HG03558 (cell line): Measurements from ENCODE around the gene MYOCOS.

Source experiments
- ATAC-seq: cut with Tn5 transposase; IDR thresholded peaks from one replicate; pipeline ENCODE4 v1.9.1; 2021; ENCODE audit warnings: moderate number of reproducible peaks; ENCODE audit not compliant: unreplicated experiment; ENCODE audit errors: extremely low read depth

Gene MYOCOS

DNA sequence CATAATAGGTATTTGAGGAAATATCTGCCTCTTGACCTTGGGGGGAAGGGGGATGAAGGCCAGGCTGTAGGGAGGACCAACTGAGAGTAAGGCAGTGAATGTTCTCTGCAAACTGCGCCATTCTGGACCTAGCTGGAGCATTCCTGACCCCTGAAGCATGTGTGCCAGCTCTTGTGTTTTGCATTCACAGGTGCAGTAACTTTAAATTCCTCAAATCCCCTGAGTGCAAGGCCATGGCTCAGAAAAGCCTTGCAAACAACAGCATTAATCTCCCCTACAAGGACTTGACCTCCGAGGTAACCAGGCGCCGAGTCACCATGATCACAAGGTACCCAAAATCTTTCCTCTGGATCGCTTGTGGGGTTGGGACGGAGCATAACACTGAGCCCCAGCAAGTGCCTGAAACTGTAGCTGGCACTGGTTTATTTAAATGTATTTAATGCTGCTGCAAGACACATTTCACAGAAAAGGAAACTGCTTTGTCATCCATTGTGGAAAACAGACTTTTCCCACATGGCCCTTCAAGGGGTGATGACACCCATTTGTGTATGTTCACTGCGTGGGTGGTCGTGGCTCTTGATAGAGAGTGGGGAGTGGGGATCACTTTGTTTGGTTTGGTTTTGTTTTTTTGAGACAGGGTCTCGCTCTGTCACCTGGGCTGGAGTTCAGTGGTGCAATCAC lies 1.7 kb downstream of the MYOCOS start:
- ATAC-seq = no peak

- no peak for ATAC-seq
Measured at GRCh38 chr1:171625225-171625624, 3.2 kb downstream of the MYOCOS start.

DNA sequence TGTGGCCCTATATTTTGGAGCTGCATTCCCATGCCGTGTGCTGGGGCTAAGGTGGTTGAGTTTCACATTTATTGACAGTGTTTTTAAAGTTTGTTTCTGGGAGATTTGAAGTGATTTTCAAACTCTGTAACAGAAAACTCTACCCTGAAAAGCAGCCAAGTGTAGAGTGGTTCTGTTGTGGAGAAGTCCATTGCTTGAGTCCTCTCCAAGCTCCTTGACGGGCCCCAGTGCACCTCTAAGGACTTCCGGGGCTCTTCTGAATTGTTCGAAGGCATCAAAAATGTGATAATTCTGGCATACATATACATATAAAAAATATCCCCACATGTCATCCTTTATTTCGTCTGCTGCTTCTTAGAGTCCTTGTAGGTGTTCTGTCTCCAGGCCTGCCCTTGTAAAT lies 5.0 kb downstream of the MYOCOS start:
- ATAC-seq = no peak

DNA sequence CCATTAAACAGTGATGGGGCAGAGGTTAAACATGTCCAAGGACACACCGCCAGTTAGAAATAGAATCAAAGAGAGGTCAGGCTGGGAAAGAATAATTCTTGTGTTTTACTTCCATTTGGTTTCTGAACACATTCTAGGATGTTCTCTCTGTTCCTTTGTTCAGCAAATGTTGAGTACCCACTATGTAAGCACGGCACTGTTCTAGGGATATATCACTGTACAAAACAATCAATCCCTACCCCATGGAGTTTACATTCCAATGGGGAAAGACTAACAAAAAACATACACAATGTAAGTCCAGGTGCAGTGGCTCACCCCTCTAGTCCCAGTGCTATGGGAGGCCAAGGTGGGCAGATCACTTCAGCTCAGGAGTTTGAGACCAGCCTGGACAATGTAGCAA lies 6.2 kb downstream of the MYOCOS start:
- ATAC-seq = no peak

GRCh38 chr1:171635661-171636060 lies 13.6 kb downstream of the MYOCOS start:
- ATAC-seq = no peak

DNA sequence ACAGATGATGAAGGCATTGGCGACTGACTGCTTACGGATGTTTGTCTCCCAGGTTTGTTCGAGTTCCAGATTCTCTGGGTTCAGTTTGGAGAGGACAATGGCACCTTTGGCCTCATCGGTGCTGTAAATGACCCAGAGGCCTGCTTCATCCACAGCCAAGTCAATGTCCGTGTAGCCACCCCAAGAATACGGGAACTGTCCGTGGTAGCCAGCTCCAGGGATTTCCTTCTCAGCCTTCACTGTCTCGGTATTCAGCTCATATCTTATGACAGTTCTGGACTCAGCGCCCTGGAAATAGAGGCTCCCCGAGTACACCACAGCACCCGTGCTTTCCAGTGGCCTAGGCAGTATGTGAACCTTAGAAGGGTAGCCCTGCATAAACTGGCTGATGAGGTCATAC lies 14.1 kb downstream of the MYOCOS start:
- ATAC-seq = no peak

DNA sequence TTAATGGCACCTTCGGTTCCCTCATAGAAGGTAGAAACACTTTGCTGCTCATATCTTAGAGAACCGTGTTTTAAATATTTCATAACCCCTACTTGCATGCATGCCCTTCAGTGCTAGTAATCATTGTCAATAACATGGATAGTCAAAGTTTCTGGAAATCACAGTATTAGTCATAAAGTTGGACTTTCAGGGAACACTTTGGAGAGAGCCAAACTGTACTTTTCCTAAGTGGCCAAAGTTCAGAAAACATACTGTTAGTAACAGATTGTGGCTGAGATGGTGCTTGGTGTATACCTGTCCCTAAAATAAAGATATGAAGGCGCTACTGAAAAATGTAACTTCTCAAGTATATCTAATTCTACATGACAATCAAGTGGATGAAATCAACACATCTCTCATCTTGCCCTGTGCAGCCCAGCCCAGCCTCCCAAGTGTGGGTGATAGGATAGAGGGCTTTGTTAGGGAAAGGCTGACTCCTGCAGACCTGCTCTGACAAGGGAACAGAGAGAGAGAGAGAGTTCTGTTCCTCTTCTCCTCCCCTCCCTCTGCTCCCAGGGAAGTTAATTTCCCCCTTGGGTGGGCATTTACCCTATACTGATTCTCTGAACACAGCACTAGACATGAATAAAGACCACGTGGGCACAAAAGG lies 16.0 kb downstream of the MYOCOS start:
- ATAC-seq = no peak

- ATAC-seq = no peak
Measured at GRCh38 chr1:171640225-171640624, 18.2 kb downstream of the MYOCOS start.

- no peak for ATAC-seq
Measured at GRCh38 chr1:171641076-171641864, 19.2 kb downstream of the MYOCOS start.

- ATAC-seq = no peak
Measured at GRCh38 chr1:171642197-171642596, 20.2 kb downstream of the MYOCOS start.

GRCh38 chr1:171643156-171643555 lies 21.1 kb downstream of the MYOCOS start:
- ATAC-seq = no peak

DNA sequence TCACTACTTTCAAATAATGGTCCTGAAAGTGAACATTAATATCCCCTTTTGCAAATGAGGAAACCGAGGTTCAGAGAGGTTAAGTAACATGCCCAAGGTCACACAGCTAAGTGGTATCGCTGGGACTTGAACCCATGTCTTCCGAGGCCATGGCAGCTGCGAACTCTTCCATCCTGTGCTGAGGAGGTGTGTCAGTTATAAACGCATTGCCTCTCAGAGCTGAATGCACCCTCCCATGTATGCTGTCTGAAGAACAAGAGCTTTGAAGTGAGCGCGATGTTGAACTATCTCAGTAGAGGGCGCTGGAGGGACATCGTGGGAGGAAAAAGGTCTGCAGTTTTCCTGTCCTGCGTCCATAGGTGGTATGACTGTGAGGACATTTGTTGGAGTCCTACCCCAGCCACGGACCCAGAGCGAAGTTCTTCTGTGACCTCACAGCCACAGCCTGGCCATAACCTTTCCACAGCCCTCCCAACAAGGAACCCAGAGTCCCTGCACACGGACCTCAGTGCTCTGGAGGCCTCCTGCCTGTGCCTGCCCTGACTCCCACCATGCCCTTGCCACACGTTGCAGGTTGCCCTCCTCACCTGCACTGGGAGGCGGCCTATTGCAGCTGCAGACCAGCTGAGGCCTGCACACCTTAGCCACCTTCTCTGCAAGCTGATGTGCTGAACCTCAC lies 22.9 kb downstream of the MYOCOS start:
- ATAC-seq = no peak

DNA sequence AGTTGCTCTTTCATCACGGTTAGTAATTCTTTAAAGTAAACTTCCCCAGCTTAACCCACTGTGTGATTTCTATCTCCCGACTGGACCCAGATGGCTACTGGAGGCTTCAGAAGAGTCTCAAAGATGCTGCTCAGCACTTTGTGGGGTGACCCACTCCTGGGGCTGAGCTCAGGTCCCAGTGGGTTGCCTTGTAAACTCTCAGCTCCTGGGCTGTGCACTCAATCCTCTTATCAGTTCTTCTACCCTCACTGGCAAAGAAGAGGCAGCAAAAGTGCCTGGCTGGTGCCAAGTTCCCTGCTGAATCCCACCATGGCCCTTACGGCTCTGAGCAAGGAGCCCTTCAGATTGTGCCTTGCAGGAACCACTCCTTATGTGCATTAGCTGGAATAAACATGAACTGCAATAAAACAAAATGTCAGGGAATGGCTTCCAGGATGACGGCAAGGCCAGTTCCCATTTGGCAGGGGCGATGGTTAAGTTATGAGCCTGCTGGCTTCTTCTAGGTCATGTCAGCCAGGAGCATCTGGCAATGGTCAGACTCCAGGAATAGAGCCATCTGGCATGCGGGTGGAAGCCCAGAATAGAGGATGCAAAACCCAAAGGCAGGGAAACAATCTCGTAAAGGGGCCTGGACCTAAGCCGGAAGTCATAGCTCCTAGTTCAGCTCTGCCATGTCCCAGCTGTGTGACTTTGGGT lies 23.7 kb downstream of the MYOCOS start:
- ATAC-seq = no peak

- no peak for ATAC-seq
Measured at GRCh38 chr1:171646249-171646560, 24.2 kb downstream of the MYOCOS start.

DNA sequence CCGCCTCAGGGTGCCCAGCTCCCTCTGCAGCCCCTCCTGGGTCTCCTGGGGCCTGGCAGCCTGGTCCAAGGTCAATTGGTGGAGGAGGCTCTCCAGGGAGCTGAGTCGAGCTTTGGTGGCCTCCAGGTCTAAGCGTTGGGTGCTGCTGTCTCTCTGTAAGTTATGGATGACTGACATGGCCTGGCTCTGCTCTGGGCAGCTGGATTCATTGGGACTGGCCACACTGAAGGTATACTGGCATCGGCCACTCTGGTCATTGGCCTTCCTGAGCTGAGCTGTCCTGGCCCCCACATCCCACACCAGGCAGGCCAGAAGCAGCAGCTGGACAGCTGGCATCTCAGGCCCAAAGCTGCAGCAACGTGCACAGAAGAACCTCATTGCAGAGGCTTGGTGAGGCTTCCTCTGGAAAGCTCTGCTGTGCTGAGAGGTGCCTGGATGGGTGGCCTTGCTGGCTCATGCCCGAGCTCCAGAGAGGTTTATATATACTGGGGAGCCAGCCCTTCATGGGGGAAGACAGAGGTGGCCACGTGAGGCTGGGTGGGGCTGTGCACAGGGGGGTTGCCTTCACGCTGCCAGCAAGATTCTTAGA lies 30.3 kb downstream of the MYOCOS start, which contains the start of gene MYOC:
Gene MYOC (minus strand): TSS at position 455 of the 589 bp plus-strand sequence. CDS start 77 bp downstream, at position 378.
- ATAC-seq = no peak

DNA sequence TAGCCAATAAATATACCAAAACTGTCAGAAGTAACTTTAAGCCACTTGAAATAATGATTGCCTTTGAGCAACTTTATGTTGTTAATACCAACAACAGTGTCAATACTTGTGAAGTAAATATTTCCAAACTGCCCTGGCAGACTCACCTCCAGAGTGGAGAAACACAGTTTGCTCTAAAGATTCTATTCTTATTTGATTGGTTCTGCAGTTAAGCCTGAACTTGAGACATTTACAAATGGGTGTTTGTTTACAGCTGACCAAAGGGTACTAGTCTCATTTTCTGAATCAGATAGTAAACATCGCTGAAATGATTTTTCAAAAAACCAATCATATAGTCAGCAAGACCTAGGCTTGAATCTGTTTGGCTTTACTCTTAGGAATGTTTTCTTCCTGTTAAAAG lies 31.8 kb downstream of the MYOCOS start:
- no peak for ATAC-seq

DNA sequence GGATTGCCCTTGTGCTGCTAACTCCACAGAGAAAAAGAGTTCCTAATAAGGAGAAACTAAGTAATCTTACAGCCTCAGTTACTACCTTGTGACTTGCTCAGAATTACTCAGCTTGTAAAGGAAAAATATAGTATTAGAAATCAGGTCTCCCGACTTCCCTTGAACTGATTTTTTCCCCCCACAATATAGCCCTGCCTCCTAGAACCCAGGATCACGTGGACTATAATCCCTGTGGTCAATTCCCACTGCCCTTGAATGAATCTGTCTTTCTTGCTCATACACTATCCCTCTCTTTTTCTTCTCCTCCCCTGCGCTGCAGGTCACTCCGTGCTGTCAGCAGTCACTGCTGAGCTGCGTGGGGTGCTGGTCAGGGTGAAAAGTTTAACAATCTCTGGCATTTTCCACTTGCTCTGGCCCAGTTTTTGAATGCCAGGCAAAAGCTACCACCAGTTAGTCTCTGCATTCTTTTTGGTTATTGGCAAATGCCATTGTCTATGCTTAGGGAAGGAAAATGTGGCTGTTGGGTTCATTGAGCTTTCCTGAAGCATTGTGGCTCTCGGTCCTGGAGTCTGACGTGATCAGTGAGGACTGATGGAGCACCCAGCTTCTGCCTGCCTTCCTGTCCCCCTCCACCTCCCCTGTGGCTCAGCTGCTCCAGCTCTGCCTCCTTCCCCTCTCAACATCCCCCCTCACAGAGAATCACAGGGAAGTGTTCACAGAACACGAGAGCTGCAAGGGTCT lies 32.3 kb downstream of the MYOCOS start:
- ATAC-seq = no peak

DNA sequence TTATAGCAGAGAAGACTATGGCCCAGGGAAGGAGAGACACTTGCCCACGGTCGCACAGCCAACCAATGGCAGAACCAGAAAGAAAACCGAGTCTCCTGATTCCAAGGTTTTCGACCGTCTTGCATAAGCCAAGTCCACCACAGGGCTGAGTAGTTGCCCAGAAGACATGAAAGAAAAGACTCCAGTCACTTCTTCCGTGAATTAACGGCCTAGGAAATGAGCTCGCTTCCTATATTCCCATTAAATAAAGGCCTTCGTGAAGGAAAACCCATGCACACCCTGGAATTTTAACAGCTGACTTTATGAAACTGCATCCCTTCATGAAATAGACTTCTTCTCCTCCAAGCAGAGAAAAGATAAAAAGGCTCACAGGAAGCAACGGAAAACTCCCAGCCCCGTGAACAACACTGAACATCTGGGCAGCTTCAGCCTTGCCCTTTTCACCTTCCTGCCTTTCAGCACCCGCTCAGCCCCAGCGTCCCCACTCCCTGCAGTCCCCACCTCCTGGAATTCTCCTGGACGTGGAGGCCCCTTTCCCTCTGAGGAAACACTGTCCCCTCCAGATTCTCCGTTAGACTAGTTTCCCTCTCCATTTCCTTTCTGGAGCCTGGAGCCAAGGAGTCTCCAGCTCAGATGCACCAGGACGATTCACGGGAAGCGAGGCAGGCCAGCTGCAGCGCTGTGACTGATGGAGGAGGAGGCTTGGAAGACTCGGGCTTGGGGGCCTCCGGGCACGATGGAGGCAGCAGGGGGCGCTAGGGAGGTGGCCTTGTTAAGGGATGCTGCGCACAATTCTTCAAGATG lies 33.1 kb downstream of the MYOCOS start:
- ATAC-seq = no peak

DNA sequence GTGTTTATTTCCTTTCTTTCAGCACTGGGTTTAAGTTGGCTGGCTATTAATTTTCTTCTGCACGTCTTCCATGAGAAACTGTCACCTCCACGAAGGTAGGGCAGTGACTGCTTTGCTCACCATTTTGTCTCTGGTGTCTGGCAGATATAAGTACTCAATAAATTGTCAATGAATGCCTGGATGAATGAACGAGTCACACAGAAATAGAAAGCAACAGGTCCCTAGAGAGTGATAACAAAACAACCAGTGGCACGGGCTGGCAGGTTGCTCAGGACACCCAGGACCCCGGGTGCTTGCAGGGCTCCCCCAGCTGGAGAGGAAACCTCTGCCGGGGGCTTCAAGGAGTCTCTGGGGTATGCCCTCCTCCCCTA lies 33.7 kb downstream of the MYOCOS start:
- no peak for ATAC-seq
